H1 (cell line): ENCODE measurements around the gene HLA-DMB. TPM values are rescaled to one million over a fixed set of nuclear protein-coding genes. Genes with fewer than 3 reads are reported as not detected.

Experiments
- CTBP2 ChIP-seq: IDR thresholded peaks from 2 replicates; pipeline ENCODE4 v1.7.0; 2011; ENCODE audit warnings: borderline replicate concordance, mild to moderate bottlenecking, moderate library complexity, mixed read lengths, low read length; ENCODE audit not compliant: insufficient read depth, insufficient read length
- GTF2F1 ChIP-seq: IDR thresholded peaks from 2 replicates; pipeline ENCODE4 v1.6.1; 2012; ENCODE audit warnings: low read depth, low read length, improper control_type of control experiment, borderline replicate concordance
- HDAC6 ChIP-seq: IDR thresholded peaks from one replicate; pipeline ENCODE4 v1.7.1; 2012; ENCODE audit warnings: low read depth, mild to moderate bottlenecking, inconsistent platforms, low read length, moderate library complexity
- PHF8 ChIP-seq: fragments of 200-600 bp; sonication (generic); conservative IDR thresholded peaks from 2 replicates; pipeline ENCODE4 v1.7.1; 2012; ENCODE audit warnings: low read depth, mild to moderate bottlenecking, inconsistent platforms, low read length, moderate library complexity
- POU5F1 ChIP-seq: IDR thresholded peaks from 2 replicates; pipeline ENCODE4 v1.6.1; 2011; ENCODE audit warnings: low read depth, mild to moderate bottlenecking, low read length, moderate library complexity
- RFX5 ChIP-seq: IDR thresholded peaks from 2 replicates; pipeline ENCODE4 v1.6.1; 2011; ENCODE audit warnings: low read depth, low read length, improper control_type of control experiment, borderline replicate concordance
- TAF1 ChIP-seq: IDR thresholded peaks from 2 replicates; pipeline ENCODE4 v1.6.1; 2011; ENCODE audit warnings: mild to moderate bottlenecking, low read depth, low read length
- polyA plus RNA-seq, 7 experiments: library from polyadenylated mRNA; depleted of rRNA in 3 of 7; stranded (reverse) in 5 of 7; unstranded in 2 of 7; fragments of >200 nt in 5 of 7; fragments of 200-250 nt in 2 of 7; gene quantifications; 1 replicate in 5 of 7; 2 replicates in 1 of 7; 4 replicates in 1 of 7; pipeline versions ENCODE4 v1.2.1 to v1.2.3, GENCODE V29; 2011 to 2013; ENCODE audit warnings: missing spikeins in 2 of 7, mixed read lengths in 2 of 7
- total RNA-seq: library from RNA; stranded (reverse); fragmentation: NEBNext Ultra II Directional; extraction: Animal tissue kit (Norgen Biotek cat#: 25700); gene quantifications from 2 replicates; pipeline ENCODE4 v1.2.1, GENCODE V29; 2021
- TF ChIP-seq, protein P1 (sequence below): IDR thresholded peaks from 2 replicates; pipeline ENCODE4 v1.6.1; 2011; ENCODE audit warnings: low read depth, mild to moderate bottlenecking, low read length; ENCODE audit not compliant: insufficient read depth

Gene HLA-DMB
- total and polyA plus RNA-seq, 2 of the 8 experiments (the other 6 are each of a cell fraction or from before 2014, with no cell fraction given): 2.7 to 4.7 TPM

- TF ChIP-seq, protein P1, sequence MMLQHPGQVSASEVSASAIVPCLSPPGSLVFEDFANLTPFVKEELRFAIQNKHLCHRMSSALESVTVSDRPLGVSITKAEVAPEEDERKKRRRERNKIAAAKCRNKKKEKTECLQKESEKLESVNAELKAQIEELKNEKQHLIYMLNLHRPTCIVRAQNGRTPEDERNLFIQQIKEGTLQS: peak; percentile 54; the same call in 1 of the 2 replicates
- TF ChIP-seq RFX5 (no peak), GTF2F1 (peak; percentile 19; the same call in 1 of the 2 replicates), TAF1 (peak; percentile 98), PHF8 (peak; percentile 51), POU5F1 (no peak), HDAC6 (no peak), CTBP2 (peak; percentile 47)
- TF ChIP-seq, all 59 proteins: peak for 16
Measured at GRCh38 chr6:32968867-32969684, 28.2 kb upstream of the HLA-DMB start (continued).
